Mesendoderm (in vitro differentiated cells): ENCODE results near the gene STARD10.

Experiments
- DNase-seq: peaks from one replicate; pipeline ENCODE4 v3.0.0; 2013
- H2AK5ac ChIP-seq: 2 replicates; pipeline ENCODE4 v1.6.1; 2013; ENCODE audit warnings: low read length, inconsistent platforms
- H2BK120ac ChIP-seq: 2 replicates; pipeline ENCODE4 v1.6.1; 2013; ENCODE audit warnings: low read depth, mild to moderate bottlenecking, low read length, moderate library complexity, mixed read lengths
- H2BK15ac ChIP-seq: replicated peaks from 2 replicates; pipeline ENCODE4 v1.6.1; 2013; ENCODE audit warnings: low read depth, mild to moderate bottlenecking, moderate library complexity
- H2BK5ac ChIP-seq: 2 replicates; pipeline ENCODE4 v1.6.1; 2013; ENCODE audit warnings: low read length, inconsistent platforms
- H3K18ac ChIP-seq: 2 replicates; pipeline ENCODE4 v1.6.1; 2013; ENCODE audit warnings: mild to moderate bottlenecking, low read length, mixed read lengths
- H3K23ac ChIP-seq: one replicate; pipeline ENCODE4 v1.6.1; 2013; ENCODE audit warnings: low read length
- H3K27ac ChIP-seq: 2 replicates; pipeline ENCODE4 v1.5.1; 2013; ENCODE audit warnings: low read depth, mild to moderate bottlenecking, inconsistent platforms, low read length, moderate library complexity
- H3K27me3 ChIP-seq: 2 replicates; pipeline ENCODE4 v1.6.1; 2013; ENCODE audit warnings: low read length, control low read depth, mild to moderate bottlenecking, inconsistent platforms; ENCODE audit not compliant: insufficient read depth, poor library complexity
- H3K36me3 ChIP-seq: 2 replicates; pipeline ENCODE4 v1.6.1; 2013; ENCODE audit warnings: low read length, inconsistent platforms; ENCODE audit not compliant: control insufficient read depth, insufficient read depth
- H3K4ac ChIP-seq: one replicate; pipeline ENCODE4 v1.6.1; 2013; ENCODE audit warnings: low read depth, mild to moderate bottlenecking, low read length, moderate library complexity
- H3K4me1 ChIP-seq: 2 replicates; pipeline ENCODE4 v1.6.1; 2013; ENCODE audit warnings: low read depth, low read length, inconsistent platforms; ENCODE audit not compliant: control insufficient read depth
- H3K4me2 ChIP-seq: 2 replicates; pipeline ENCODE4 v1.6.1; 2013; ENCODE audit warnings: low read length
- H3K4me3 ChIP-seq: 2 replicates; pipeline ENCODE4 v1.5.1; 2013; ENCODE audit warnings: mild to moderate bottlenecking, low read length
- H3K56ac ChIP-seq: one replicate; pipeline ENCODE4 v1.6.1; 2013; ENCODE audit warnings: low read length
- H3K79me1 ChIP-seq: 2 replicates; pipeline ENCODE4 v1.6.1; 2013; ENCODE audit warnings: low read length, inconsistent platforms
- H3K79me2 ChIP-seq: 2 replicates; pipeline ENCODE4 v1.6.1; 2013; ENCODE audit warnings: mild to moderate bottlenecking, low read length; ENCODE audit not compliant: control insufficient read depth, insufficient read depth
- H3K9ac ChIP-seq: 2 replicates; pipeline ENCODE4 v1.6.1; 2013; ENCODE audit warnings: low read length, inconsistent platforms
- H4K5ac ChIP-seq: one replicate; pipeline ENCODE4 v1.6.1; 2013; ENCODE audit warnings: low read length
- H4K8ac ChIP-seq: one replicate; pipeline ENCODE4 v1.6.1; 2013; ENCODE audit warnings: low read depth, mild to moderate bottlenecking, control low read depth, low read length, moderate library complexity
- WGBS: extraction: QIAGEN DNeasy Blood & Tissue Kit; methylation state at CpG from one replicate; pipeline ENCODE4 v1.1.7; 2013; ENCODE audit warnings: low lambda C conversion rate, missing lambda C conversion rate; ENCODE audit not compliant: insufficient coverage; ENCODE audit errors: extremely low coverage; 5-methylcytosine and 5-hydroxymethylcytosine counted together

STARD10 gene

DNA sequence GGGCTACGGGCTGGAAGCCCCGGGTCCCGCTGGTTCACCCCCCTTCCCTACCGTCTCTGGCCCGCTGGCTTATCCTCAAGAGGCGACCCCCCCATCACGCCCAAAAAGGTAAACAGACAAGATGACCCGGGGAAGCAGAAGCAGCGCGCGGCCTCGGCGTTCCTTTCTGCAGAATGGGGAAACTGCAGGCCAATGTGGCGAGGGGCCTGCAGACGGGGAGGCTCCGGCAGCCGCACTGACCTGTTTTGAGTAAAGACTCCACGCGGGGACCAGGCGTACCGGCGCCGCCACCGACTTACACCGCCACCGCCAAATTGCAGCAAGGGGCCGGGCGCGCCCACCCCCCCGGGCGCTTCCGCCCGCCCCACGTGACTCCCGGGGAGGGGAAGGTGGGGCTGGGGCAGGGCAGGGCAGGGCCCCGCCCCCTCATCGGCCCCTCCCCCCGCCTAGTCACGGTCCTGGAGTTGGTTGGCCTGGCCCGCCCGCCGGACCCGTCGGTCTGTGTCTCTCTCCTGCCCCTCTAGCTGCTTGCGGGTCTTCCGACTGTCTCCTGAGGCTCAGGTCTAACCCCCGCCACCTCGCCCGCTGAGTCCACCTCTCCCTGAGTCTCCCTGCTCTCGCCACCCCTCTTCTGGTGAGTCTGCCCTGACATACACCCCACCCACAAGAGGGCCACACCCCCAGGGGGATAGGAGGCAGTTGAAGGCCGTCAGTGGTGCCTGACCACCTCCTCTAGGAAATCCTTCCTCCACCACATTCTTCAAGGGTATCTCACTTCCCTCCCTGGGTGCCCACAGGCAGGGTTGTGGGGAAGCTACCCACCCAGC lies 41.5 kb downstream of the STARD10 start, which contains the start of gene ARAP1:
ARAP1 (minus strand) TSS at position 321 of the 827 bp plus-strand sequence. CDS start 25,280 bp downstream, outside the sequence.
- peak within 1 kb of the TSS; percentile 52 for H3K27ac ChIP-seq
- WGBS, result no CpG with 5 or more reads among the region's 51 CpGs

DNA sequence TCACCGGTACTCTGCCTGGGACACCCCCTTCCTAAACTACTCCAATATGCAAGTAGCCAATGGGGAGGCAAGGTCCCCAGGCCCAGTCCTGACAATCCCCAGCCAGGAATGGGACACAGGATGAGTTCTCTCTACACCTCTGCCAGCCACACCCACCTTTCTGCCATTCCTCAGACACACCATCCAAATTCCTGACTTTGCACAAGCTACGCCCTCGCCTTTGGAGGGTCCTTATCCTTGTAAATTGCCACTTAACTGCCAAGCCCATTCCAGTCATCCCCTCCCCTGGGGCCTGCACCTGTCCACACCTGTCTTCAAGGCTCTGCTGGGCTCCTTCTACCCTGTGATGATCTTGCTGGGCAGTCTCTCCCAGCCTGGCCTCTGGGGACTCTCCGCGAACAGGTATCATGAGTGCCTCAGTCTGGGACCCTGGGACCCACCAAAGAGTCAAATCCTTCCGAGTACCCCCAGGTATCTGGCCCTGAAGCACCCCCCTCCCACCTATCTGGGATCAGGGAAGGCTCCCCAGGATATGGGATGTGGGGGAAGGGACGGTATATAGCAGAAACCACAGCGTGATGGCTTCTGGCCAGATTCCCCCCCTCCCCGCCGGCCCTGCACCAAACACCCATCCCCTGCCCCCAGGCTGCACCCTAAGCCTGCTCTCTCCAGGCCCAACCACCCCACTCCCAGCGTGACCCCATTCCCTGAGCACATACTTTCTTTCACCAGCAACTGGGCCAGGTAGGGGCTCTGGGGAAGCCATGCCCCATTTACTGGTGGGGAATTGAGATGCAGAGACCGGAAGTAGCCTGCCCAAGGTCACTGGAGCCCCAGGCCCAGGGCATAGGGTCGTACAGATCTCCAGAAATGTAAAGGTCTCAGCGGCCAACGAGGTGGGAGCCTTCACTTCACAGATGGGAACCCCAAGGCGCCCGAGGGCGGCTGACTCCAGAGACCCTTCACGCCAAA lies 42.4 kb downstream of the STARD10 start:
- no peak for DNase-seq
- no peak overlapping the region for H2BK15ac ChIP-seq
- peaks cover 34% of the 10 kb centered on the region for H3K79me1 ChIP-seq
- peaks cover 12% of the 10 kb centered on the region for H3K4me1 ChIP-seq
- peak overlapping the region; percentile 42 for H3K27ac ChIP-seq
- H3K18ac ChIP-seq, result peak overlapping the region; percentile 94
- H3K56ac ChIP-seq, result peak overlapping the region; percentile 84
- H2BK120ac ChIP-seq, result peak overlapping the region; percentile 39
- WGBS, result no CpG with 5 or more reads among the region's 19 CpGs
- no peak overlapping the region for H4K5ac ChIP-seq
- peak overlapping the region; percentile 65 for H2AK5ac ChIP-seq
- H3K79me2 ChIP-seq, result peaks cover 44% of the 10 kb centered on the region
- peak overlapping the region; percentile 92 for H3K4me2 ChIP-seq
- H3K36me3 ChIP-seq, result no peaks in the 10 kb centered on the region
- no peak overlapping the region for H4K8ac ChIP-seq
- peak overlapping the region; percentile 75 for H3K4ac ChIP-seq
- H3K9ac ChIP-seq, result peak overlapping the region; percentile 93
- no peak overlapping the region for H3K23ac ChIP-seq
- H3K27me3 ChIP-seq, result no peaks in the 10 kb centered on the region
- peak overlapping the region; percentile 66 for H2BK5ac ChIP-seq
- H3K4me3 ChIP-seq, result peak overlapping the region; percentile 87

More for the DNA sequence above, 41.5 kb downstream of the STARD10 start, which contains the start of gene ARAP1:
- peak; percentile 91 for DNase-seq
- Histone ChIP-seq H3K56ac (peak within 1 kb of the TSS; percentile 96), H3K36me3 (no peaks in the 10 kb centered on the region), H3K4me2 (peak within 1 kb of the TSS; percentile 95), H3K27me3 (no peaks in the 10 kb centered on the region), H3K79me1 (peaks cover 31% of the 10 kb centered on the region), H3K79me2 (peaks cover 37% of the 10 kb centered on the region), H2BK120ac (peak within 1 kb of the TSS; percentile 39), H3K4me1 (peaks cover 8% of the 10 kb centered on the region), H2BK15ac (no peak within 1 kb of the TSS), H3K4me3 (peak within 1 kb of the TSS; percentile 87), H3K4ac (peak within 1 kb of the TSS; percentile 75), H2BK5ac (peak within 1 kb of the TSS; percentile 79), H4K5ac (no peak within 1 kb of the TSS), H3K18ac (peak within 1 kb of the TSS; percentile 94), H3K23ac (no peak within 1 kb of the TSS), H3K9ac (peak within 1 kb of the TSS; percentile 93), H2AK5ac (peak within 1 kb of the TSS; percentile 65), H4K8ac (no peak within 1 kb of the TSS)

DNA sequence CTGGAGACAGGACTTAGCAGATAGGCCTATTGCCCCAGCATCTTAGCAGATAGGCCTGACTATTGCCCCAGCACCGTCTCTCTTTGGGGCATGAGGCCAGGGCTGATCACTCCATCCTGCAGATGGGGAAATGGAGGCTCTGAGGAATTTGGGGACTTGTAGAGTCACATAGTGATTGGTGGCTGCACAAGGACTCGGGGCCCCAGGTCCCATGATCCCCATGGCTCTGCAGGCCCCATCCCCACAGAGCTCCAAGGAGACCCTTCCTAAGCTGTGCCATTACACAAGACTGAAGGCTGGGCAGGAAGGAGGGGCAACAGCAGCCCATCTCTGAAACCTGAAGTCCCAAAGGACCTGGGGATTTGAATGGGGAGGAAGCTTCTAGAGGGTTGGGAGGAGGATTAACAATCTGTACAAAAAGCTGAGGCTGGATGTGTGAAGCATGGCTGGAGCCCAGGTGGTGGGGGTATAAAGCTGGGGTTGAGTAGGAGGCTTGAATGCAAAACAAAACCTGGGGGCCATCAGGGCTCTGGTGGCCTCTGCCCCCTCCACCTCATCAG lies 43.2 kb downstream of the STARD10 start:
- no peak overlapping the region for H3K18ac ChIP-seq
- peaks cover 12% of the 10 kb centered on the region for H3K4me1 ChIP-seq
- H3K9ac ChIP-seq, result no peak overlapping the region
- H3K23ac ChIP-seq, result no peak overlapping the region
- no peak overlapping the region for H3K4me2 ChIP-seq
- no peak overlapping the region for H2AK5ac ChIP-seq
- no peak overlapping the region for H4K8ac ChIP-seq
- no peak overlapping the region for H3K4me3 ChIP-seq
- H2BK120ac ChIP-seq, result no peak overlapping the region
- H2BK5ac ChIP-seq, result no peak overlapping the region
- H2BK15ac ChIP-seq, result no peak overlapping the region
- DNase-seq, result no peak
- no peaks in the 10 kb centered on the region for H3K27me3 ChIP-seq
- H3K4ac ChIP-seq, result no peak overlapping the region
- H3K27ac ChIP-seq, result no peak overlapping the region
- no peaks in the 10 kb centered on the region for H3K36me3 ChIP-seq
- WGBS, result no CpG with 5 or more reads among the region's 2 CpGs
- no peak overlapping the region for H4K5ac ChIP-seq
- H3K79me2 ChIP-seq, result peaks cover 50% of the 10 kb centered on the region
- H3K56ac ChIP-seq, result peak overlapping the region; percentile 84
- H3K79me1 ChIP-seq, result peaks cover 40% of the 10 kb centered on the region

GRCh38 chr11:72750086-72750485 lies 43.8 kb downstream of the STARD10 start:
- peaks cover 42% of the 10 kb centered on the region for H3K79me1 ChIP-seq
- no peak overlapping the region for H2AK5ac ChIP-seq
- no peaks in the 10 kb centered on the region for H3K27me3 ChIP-seq
- no peak overlapping the region for H3K4me3 ChIP-seq
- no peaks in the 10 kb centered on the region for H3K36me3 ChIP-seq
- no peak overlapping the region for H2BK120ac ChIP-seq
- DNase-seq, result no peak
- H2BK5ac ChIP-seq, result no peak overlapping the region
- no CpG with 5 or more reads among the region's 9 CpGs for WGBS
- H3K23ac ChIP-seq, result no peak overlapping the region
- H3K4me1 ChIP-seq, result peaks cover 12% of the 10 kb centered on the region
- no peak overlapping the region for H3K4me2 ChIP-seq
- no peak overlapping the region for H3K4ac ChIP-seq
- no peak overlapping the region for H3K27ac ChIP-seq
- peaks cover 54% of the 10 kb centered on the region for H3K79me2 ChIP-seq
- no peak overlapping the region for H4K5ac ChIP-seq
- H2BK15ac ChIP-seq, result no peak overlapping the region
- no peak overlapping the region for H4K8ac ChIP-seq
- H3K9ac ChIP-seq, result no peak overlapping the region
- H3K18ac ChIP-seq, result no peak overlapping the region
- H3K56ac ChIP-seq, result no peak overlapping the region

DNA sequence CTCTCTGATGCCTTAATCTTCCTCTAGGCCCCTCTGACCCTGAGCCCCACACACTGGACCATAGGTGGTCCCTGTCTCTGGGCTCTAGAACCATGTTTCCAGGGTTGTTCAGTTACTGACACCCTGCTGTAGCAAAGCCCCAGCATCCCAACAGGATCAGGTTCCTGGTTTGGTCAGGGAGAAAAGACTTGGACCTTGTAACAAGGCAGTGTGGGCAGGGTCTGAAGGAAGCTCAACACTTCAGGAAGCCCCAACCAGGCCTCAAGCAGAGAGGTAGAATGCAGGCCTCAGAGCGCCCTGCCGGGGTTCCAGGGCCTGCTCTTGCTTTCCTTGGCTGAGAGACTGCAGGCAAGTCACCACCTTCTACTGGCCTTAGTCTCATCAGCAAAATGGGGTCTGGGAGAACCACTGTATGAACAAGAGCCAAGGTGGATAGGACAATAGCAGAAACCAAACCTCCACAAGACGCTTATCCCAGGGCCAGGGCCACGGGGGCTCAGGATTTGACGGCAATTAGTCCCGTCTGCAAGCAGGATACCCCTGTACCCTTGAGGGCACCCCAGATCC lies 46.5 kb downstream of the STARD10 start:
- H3K36me3 ChIP-seq, result no peaks in the 10 kb centered on the region

More for the DNA sequence above, 46.5 kb downstream of the STARD10 start:
- H3K27ac ChIP-seq, result no peak overlapping the region
- no peak overlapping the region for H2BK15ac ChIP-seq
- H3K27me3 ChIP-seq, result no peaks in the 10 kb centered on the region
- H4K5ac ChIP-seq, result no peak overlapping the region
- WGBS, result no CpG with 5 or more reads among the region's 6 CpGs
- no peak overlapping the region for H3K4ac ChIP-seq
- no peak overlapping the region for H3K9ac ChIP-seq
- H3K56ac ChIP-seq, result peak overlapping the region; percentile 15
- H2BK120ac ChIP-seq, result no peak overlapping the region
- H3K23ac ChIP-seq, result peak overlapping the region; percentile 80
- peaks cover 15% of the 10 kb centered on the region for H3K4me1 ChIP-seq
- peaks cover 58% of the 10 kb centered on the region for H3K79me1 ChIP-seq
- H4K8ac ChIP-seq, result no peak overlapping the region
- H3K4me3 ChIP-seq, result no peak overlapping the region
- DNase-seq, result no peak
- H3K79me2 ChIP-seq, result peaks cover 74% of the 10 kb centered on the region
- no peak overlapping the region for H2BK5ac ChIP-seq
- H3K4me2 ChIP-seq, result no peak overlapping the region
- H3K18ac ChIP-seq, result no peak overlapping the region
- no peak overlapping the region for H2AK5ac ChIP-seq
